Gastrocnemius medialis (tissue), 4 donors: ENCODE results near the gene ADAM11. TPM values are rescaled to one million over a fixed set of nuclear protein-coding genes. Genes with fewer than 3 reads are reported as not detected.

Experiments used
- ATAC-seq, 2 donors: fragments of 150-250 bp; one replicate each; pipeline ENCODE4 v1.9.1; 2016
- DNase-seq, 2 donors: peaks; one replicate each; pipeline ENCODE4 v3.0.0-alpha.2; 2019
- H3K27ac ChIP-seq, 4 donors: fragments of 200-600 bp; sonication (generic); 1 replicate in 1 of 4; 2 replicates in 3 of 4; pipeline ENCODE4 v1.5.1; 2016 to 2018; ENCODE audit warnings: mild to moderate bottlenecking in 2 of 4, moderate library complexity in 1 of 4
- H3K27me3 ChIP-seq, 3 donors: fragments of 200-600 bp; sonication (generic) in 2 of 3; 1 replicate in 1 of 3; 2 replicates in 2 of 3; pipeline versions ENCODE4 v1.5.1 to v1.6.0; 2016 to 2019; ENCODE audit warnings: mild to moderate bottlenecking in 1 of 3, moderate library complexity in 1 of 3
- H3K36me3 ChIP-seq, 2 donors: fragments of 200-600 bp; sonication (generic) in 1 of 2; one replicate each; pipeline ENCODE4 v1.5.1; 2017 to 2018
- H3K4me1 ChIP-seq, 2 donors: fragments of 200-600 bp; sonication (generic) in 1 of 2; one replicate each; pipeline ENCODE4 v1.5.1; 2016 to 2017; ENCODE audit warnings: mild to moderate bottlenecking in 2 of 2
- H3K4me3 ChIP-seq, 4 donors: fragments of 200-600 bp; sonication (generic) in 3 of 4; 1 replicate in 1 of 4; 2 replicates in 3 of 4; pipeline ENCODE4 v1.5.1; 2016 to 2019; ENCODE audit warnings: mild to moderate bottlenecking in 2 of 4
- H3K9me3 ChIP-seq, 3 donors: fragments of 200-600 bp; sonication (generic) in 2 of 3; 1 replicate in 1 of 3; 2 replicates in 2 of 3; pipeline ENCODE4 v1.5.1; 2016 to 2019
- CTCF ChIP-seq, 5 experiments: fragments of 450-650 bp in 3 of 5; fragments of 200-600 bp in 2 of 5; sonication (generic) in 2 of 5; IDR thresholded peaks in 4 of 5; conservative IDR thresholded peaks in 1 of 5; 1 replicate in 4 of 5; 2 replicates in 1 of 5; pipeline ENCODE4 v1.5.1; 2016 to 2019; ENCODE audit warnings: antibody characterized with exemption in 5 of 5, mild to moderate bottlenecking in 3 of 5, moderate library complexity in 3 of 5
- POLR2A ChIP-seq, 2 donors: fragments of 450-650 bp; IDR thresholded peaks; one replicate each; pipeline ENCODE4 v1.6.1; 2017; ENCODE audit warnings: antibody characterized with exemption in 2 of 2, mild to moderate bottlenecking in 2 of 2, moderate library complexity in 2 of 2
- in situ Hi-C, 4 donors: fragments of 200-750 bp; cut with MboI; loops; one replicate each; pipeline versions ENCODE4 v1.15.0 to v1.8.0; 2017; ENCODE audit warnings: low sequenced_read_pairs in 4 of 4
- intact Hi-C: fragments of 100-400 bp; cut with DNase I; formaldehyde crosslinking; loops from one replicate; pipeline ENCODE4 v1.15.1; 2023; ENCODE audit warnings: low total_unique reads
- total RNA-seq, 4 donors: library from RNA; depleted of rRNA; stranded (reverse); fragments of >200 nt; gene quantifications; one replicate each; pipeline versions ENCODE4 v1.1.0 to v1.2.3, GENCODE V29; 2016

ADAM11 gene
- total RNA-seq, 4 donors from 2014 or later = 0.04 to 0.36 TPM; not detected in 2

DNA sequence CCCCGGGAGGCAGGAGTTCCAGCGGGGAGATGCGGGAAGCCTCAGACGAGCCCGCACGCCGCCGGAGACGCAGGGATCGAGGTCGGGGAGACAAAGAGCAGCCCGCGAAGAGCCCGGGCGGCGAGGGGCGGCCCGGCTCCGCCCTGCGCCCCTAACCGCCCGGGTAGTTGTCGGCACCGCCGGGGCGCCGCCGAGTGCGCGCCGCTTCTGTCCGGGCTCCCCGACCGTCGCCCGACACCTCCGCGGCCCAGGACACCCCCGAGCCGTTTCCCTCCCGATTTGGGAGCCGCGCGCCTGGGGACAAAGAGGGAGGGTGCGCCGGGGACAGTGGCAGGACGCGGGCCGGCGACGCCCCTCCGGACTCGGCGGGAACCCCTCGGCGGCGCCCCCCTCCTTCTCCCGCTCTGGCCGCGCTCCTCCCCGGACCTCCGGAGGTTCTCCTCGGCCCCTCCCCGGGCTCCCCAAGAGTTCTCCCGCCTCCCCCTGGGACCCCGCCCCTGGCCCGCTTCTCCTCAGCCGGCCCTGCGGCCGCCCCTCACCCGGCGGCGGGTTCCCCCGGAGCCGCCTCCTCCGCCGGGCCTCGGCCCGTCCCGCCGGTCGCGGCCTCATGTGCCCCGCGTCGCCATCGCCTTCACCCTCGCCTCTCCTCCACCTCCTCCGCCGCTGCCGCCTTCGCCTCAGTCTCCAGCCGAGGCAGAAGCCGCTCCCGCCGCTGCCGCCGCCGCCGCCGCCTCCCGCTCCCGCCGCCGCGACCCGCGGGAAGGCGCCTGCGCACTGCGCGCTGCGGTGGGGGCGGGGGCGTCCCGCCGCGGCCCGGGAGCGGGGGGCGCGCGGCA is 71.0 kb downstream of the ADAM11 start, which contains the start of gene GJC1:
Gene GJC1, minus strand, starts transcription at position 765 of the 836 bp plus-strand sequence. CDS start 24,470 bp downstream, outside the sequence.
- no peaks in the 10 kb centered on the region for H3K9me3 ChIP-seq
- intact Hi-C loops = no loop called here
- ATAC-seq = no peak
- peaks cover 0 to 7% of the 10 kb centered on the region in 2 donors for H3K4me1 ChIP-seq
- H3K4me3 ChIP-seq = peak within 1 kb of the TSS; percentile 48 to 56 (median 52)
- TF ChIP-seq POLR2A (IDR thresholded peaks at IDR 0.05) (no peak), CTCF (IDR thresholded peaks at IDR 0.05 in 4 of 5, conservative IDR thresholded peaks at IDR 0.05 in 1 of 5) (no peak)
- no peaks in the 10 kb centered on the region for H3K36me3 ChIP-seq
- in situ Hi-C loops = no loop called here
- peaks cover 60 to 78% (median 72%) of the 10 kb centered on the region in 3 donors for H3K27me3 ChIP-seq
- peak within 1 kb of the TSS; percentile 50 to 66 (median 54) for H3K27ac ChIP-seq
- no peak for DNase-seq

DNA sequence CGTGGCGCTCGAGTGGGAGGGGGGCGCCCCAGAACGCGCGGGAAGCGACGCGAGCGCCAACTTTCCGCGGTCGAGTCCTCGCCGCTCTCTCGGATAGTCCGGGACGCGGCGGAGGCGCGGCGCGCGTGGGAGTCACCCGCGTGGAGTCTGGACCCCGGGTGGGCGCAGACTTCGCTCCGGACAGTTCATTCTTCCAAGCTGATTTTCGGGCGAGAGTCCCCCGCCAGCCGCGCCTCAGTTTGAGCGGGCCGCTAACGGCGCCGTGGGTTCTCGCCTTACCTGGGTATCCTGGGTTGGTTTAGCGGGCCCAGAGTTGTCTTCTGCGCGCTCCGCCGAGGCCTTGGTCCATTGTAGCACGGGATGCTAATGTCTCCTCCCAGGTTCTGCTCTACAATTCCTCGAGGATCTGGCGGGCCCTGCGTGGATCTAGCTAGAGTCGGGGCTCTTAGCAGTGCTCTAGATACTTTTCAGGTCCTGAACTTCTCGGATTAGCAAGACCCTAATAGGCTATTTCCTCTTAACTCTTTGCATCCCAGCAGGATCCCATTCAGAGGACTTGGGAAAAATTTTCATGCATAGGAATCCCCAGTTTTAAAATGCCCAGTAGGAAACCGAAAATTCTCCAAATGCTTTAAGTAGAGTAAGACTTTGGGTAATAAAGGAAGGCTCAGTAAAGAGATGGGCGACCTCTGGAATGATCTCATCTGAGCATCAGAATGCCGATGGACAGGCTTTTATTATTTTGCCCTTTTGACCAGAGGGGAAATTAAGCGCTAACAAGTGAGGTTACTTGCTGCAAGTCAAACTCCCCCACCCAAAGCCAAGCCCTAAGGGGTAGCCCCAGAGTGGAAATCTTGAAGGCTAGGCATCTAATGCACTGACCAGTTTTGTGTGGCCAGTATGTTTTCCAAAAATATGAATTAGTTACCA is 71.8 kb downstream of the ADAM11 start:
- H3K27me3 ChIP-seq = peaks cover 56 to 73% (median 66%) of the 10 kb centered on the region in 3 donors
- DNase-seq (no peak), ATAC-seq (no peak)
- peaks cover 0 to 7% of the 10 kb centered on the region in 2 donors for H3K4me1 ChIP-seq
- TF ChIP-seq POLR2A (IDR thresholded peaks at IDR 0.05) (no peak), CTCF (IDR thresholded peaks at IDR 0.05 in 4 of 5, conservative IDR thresholded peaks at IDR 0.05 in 1 of 5) (no peak)
- peak overlapping the region; percentile 33 to 66 (median 50) for H3K27ac ChIP-seq
- no peaks in the 10 kb centered on the region for H3K9me3 ChIP-seq
- intact Hi-C loops (no loop called here), in situ Hi-C loops (no loop called here)
- no peaks in the 10 kb centered on the region for H3K36me3 ChIP-seq
- peak overlapping the region; percentile 48 to 53 (median 51) for H3K4me3 ChIP-seq

DNA sequence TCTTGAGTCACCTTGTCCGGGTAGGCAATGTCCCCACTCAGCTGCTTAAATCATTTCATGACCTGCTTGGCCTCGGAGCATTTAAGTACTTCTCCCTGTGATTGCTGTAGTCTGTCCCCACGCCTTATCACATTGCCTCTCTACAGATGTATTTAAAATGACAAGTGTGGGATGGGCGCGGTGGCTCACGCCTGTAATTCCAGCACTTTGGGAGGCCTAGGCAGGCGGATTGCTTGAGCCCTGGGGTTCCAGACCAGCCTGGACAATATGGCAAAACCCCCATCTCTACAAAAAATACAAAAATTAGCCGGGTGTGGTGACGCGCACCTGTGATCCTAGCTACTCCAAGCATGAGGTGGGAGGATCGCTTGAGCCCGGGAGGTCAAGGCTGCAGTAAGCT is 72.6 kb downstream of the ADAM11 start:
- no peak for ATAC-seq
- Histone ChIP-seq H3K27me3 (peaks cover 48 to 72% (median 58%) of the 10 kb centered on the region in 3 donors), H3K27ac (no peak overlapping the region), H3K9me3 (no peaks in the 10 kb centered on the region), H3K4me1 (peaks cover 0 to 7% of the 10 kb centered on the region in 2 donors), H3K4me3 (peak overlapping the region in 1 of 4 donors; percentile 52), H3K36me3 (no peaks in the 10 kb centered on the region)
- TF ChIP-seq CTCF (IDR thresholded peaks at IDR 0.05 in 4 of 5, conservative IDR thresholded peaks at IDR 0.05 in 1 of 5) (no peak), POLR2A (IDR thresholded peaks at IDR 0.05) (no peak)
- intact Hi-C loops = no loop called here
- in situ Hi-C loops = no loop called here
- no peak for DNase-seq

Other genes with a start within 250 kb of the ADAM11 start
- under 1 TPM in 3 of 4 donors, not detected in 1; 0.31 to 0.68 (median 0.58) TPM for gene FZD2, start 201.5 kb upstream of the ADAM11 start, total RNA-seq
- not detected for gene MEIOC, start 102.5 kb upstream of the ADAM11 start, total RNA-seq
- gene CCDC43, start 69.2 kb upstream of the ADAM11 start, total RNA-seq = 10 to 100 TPM; 44.3 to 54.3 (median 51.5) TPM
- gene DBF4B, start 50.3 kb upstream of the ADAM11 start, total RNA-seq = 1 to 10 TPM in 3 of 4 donors, under 1 TPM in 1; 0.63 to 2.9 (median 1.7) TPM
- gene GJC1, start 71.3 kb downstream of the ADAM11 start, total RNA-seq = 1 to 10 TPM; 2.1 to 9.2 (median 4.6) TPM
- 1 to 10 TPM; 1.8 to 6.6 (median 4.4) TPM for gene HIGD1B, start 88.9 kb downstream of the ADAM11 start, total RNA-seq
- gene EFTUD2, start 140.5 kb downstream of the ADAM11 start, total RNA-seq = 100 to 1,000 TPM in 1 of 4 donors, 10 to 100 TPM in 3; 65.0 to 116 (median 81.3) TPM
- not detected for gene GFAP, start 156.5 kb downstream of the ADAM11 start, total RNA-seq
- 1 to 10 TPM in 1 of 4 donors, under 1 TPM in 1, not detected in 2; 0.09 to 1.7 TPM for gene KIF18B, start 188.8 kb downstream of the ADAM11 start, total RNA-seq
- gene C1QL1, start 209.3 kb downstream of the ADAM11 start, total RNA-seq = not detected